Cardiac ventricle fibroblast (primary cell): ENCODE data around the gene FITM1. TPM values are rescaled to one million over a fixed set of nuclear protein-coding genes. Genes with fewer than 3 reads are reported as not detected.

Experiments used
- total RNA-seq: library from RNA; depleted of rRNA; stranded (reverse); fragments of >200 nt; gene quantifications from 2 replicates; pipeline ENCODE4 v1.2.3, GENCODE V29; 2015

Gene FITM1
- 0.20 TPM in 1 of 2 replicates, not detected in the other for total RNA-seq

GRCh38 chr14:24130380-24130716 lies at the start of gene FITM1:
TSS of gene FITM1 (plus strand) at chr14:24130659. CDS start at chr14:24131564, 905 bp downstream.

GRCh38 chr14:24093901-24094840 lies 36.3 kb upstream of the FITM1 start, which contains the start of gene PCK2:
TSS of gene PCK2 (plus strand) at chr14:24094311. CDS start at chr14:24094406, 95 bp downstream.

DNA sequence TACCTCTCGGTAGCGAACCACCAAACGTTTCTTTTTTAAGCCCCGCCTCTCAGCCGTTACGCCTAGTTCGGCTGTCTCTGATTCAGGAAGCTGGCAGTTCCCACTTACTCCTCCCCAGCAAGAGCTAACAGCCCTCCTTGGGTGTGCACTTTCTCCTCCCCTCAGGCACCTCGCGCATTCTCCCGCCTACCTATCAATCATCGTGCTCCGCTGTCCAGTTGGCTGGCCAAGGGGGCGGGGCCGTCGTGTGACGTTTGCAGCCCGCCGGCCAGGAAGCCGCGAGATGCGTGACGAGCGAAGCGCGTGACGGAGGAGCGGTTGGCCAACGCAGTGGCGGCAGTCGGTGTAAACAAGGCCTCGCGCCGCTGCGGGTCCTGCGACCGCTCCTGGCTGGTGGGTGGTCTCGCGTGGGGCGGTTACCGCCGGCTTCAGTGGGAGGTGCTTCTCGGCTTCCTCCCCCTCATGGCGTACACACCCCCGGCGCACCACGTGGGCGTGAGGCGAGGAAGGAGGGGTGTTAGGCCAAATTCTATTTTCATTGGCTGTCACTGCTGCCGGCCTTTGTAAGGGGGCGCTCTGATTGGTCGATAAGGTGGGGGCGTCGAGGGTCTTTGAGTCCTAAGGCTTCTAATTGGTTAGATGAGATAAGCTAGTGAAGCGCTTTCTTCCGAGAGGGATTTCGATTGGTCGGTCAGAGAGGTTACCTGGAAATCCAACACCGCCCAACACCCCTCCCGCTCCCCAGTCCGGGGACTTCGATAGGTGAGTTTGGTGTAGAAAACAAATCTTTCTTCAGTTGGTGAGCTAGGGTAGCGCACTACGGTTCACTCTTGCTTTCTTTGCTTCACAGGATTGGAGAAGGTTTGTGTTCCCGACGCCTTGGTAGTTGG lies 15.7 kb upstream of the FITM1 start, which contains the start of the genes DCAF11 and NRL:
Gene DCAF11, plus strand, starts transcription at position 246 of the 890 bp plus-strand sequence. CDS start 818 bp downstream, outside the sequence.
Gene NRL, minus strand, starts transcription at position 418 of the 890 bp plus-strand sequence. CDS start 32,101 bp downstream, outside the sequence.

DNA sequence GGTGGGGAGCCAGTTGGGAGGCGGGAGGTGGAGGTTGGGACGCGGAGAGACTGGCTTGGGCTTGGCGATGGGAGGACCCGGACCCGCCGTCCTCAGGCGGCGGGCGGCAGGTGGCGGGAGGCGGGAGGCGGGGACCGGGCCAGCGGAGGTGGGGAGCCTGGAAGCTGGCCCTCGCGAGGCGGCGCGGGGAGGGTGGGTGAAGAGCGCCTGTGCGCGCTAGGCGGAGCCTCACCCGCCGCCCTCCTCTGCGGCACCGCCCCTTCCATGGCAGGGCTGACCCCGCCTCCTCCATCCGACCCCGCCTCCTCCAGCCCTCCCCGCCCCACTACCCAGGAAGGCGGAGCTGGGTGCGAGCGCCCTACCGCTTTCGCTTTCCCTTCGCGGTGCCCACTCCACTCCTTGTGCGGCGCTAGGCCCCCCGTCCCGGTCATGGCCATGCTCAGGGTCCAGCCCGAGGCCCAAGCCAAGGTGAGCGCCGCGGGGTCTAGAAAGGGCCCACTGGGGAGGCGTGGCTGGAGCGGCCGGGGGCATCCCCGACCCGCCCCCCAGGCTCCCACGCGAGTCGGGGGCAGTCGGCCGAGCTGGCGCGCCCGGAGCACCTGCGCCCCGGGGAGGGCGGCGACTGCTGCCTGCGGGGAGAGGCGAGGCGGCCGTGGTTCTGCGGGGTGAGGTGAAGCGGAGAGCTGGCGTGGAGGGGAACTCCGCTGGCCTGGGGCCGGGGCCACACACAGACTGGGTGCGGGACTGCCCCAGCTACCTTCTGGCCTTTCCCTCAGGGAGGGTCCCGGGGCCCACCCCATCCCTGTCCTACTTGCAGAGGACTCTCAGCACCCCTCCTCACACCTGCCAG lies 5.6 kb downstream of the FITM1 start, which contains the start of gene PSME1:
Gene PSME1, plus strand, starts transcription at position 361 of the 850 bp plus-strand sequence. Its CDS starts 69 bp downstream, at position 430.

DNA sequence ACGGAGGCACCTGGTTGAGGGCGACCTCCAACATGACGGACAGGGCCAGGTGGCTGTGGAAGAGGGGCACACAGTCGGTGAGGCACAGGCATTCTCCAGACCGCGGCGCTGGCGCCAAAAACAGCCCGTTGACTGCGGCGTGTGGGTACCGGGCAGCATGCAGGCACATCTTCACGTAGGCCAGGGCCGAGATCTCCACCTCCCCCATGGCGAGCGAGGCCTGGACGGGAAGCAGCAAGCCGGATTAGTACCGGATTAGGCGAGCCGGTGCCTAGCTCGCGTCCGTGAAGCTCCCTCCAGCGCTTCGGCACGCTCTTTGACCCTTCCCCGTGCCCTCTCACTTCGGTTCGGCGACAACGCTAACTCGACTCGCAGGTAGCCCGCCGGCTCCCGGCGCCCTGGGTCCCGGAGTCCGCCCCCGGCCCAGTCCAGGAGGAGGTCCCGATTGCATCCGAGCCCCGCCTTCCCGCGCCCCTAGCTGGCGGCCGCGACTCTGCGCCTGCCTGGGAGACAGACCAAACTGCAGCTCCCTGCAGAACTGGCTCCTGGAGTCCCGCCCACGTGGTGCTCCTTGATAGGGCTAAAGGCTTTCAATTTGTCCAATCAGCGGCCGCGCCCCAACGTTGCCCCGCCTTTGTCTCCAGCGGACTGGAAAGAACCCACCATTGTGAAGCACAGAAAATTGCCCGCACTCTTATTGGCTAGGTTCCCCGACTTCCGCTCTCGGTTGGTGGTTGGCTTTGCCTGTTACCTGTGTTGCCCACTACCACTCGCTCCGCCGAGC lies 10.8 kb downstream of the FITM1 start, which contains the start of gene EMC9:
Gene EMC9, minus strand, starts transcription at position 495 of the 784 bp plus-strand sequence. Its CDS starts 287 bp downstream, at position 208.

DNA sequence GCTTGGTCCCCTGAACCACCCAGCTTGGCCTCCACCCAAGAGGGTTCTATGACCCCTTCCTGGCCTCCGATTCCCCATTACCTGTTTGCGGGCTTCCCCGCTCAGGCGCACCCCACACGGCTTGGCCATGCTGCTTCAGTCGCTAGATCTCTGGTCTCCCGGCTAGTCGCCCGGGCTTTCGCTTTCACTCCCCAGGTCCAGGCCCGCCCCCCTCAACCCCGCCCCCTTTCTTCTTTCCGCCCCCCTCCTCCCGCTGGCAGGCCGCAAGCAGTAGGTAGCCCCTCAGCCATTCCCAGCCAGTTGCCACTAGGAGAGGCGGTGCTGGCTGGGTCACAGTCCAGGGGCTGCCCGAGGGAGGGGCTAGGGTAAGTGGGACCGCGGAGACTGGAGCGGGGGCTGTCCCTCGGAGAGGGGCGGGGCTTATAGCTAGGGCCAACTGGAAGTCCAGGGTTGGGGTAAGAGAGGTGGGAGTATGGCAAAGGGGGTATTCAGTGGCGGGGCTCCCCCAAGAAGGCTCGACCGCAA lies 16.1 kb downstream of the FITM1 start, which contains the start of gene PSME2:
Gene PSME2, minus strand, starts transcription at position 158 of the 525 bp plus-strand sequence. Its CDS starts 29 bp downstream, at position 129.

GRCh38 chr14:24146978-24147760 lies 16.7 kb downstream of the FITM1 start, which contains the start of gene RNF31:
TSS of gene RNF31 (plus strand) at chr14:24147498. CDS start at chr14:24147699, 201 bp downstream.

GRCh38 chr14:24160850-24161804 lies 30.7 kb downstream of the FITM1 start, which contains the start of gene IRF9:
TSS of gene IRF9 (plus strand) at chr14:24161265. CDS start at chr14:24162145, 880 bp downstream.

DNA sequence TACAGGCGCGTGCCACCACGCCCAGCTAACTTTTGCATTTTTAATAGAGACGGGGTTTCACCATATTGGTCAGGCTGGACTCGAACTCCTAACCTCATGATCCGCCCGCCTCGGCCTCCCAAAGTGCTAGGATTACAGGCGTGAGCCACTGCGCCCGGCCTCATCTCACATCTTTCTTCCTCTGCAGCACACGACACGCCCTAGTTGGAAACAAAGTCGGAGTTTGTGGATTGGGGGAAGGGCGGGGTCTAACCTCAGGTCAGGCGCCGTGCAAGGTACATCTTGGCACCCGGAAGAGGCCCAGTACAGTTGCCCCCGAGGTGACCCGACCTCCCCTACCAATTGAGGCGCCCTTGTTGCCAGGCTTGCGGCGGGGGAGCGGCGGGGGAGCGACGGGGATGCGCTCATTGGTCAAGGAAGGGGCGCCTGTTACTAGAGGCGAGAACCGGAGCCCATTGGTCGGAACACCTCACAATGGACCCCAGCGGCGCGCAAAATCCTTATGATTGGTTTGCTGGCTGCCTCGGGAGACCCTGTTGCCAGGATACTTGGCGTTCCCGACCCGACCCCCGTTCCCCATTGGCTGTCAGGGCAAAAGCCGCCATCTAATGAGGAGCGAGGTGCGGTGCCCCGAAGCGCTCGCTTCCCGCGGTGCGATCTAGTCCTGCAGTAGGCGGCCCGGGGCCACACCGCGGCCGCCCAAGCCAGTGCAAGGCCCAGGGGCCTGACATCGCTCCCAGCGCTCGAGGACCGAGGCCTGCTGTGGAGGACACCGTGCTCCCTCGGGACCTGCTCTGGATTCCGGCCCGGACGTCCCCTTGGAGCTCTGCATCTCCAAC lies 41.2 kb downstream of the FITM1 start, which contains the start of gene REC8:
Gene REC8, plus strand, starts transcription at position 659 of the 839 bp plus-strand sequence. CDS start 473 bp downstream, outside the sequence.

Other genes with a start within 250 kb of the FITM1 start
- 46.2 and 53.2 TPM in 2 replicates for gene DHRS4, start 176.9 kb upstream of the FITM1 start, total RNA-seq
- gene DHRS4L2, start 141.7 kb upstream of the FITM1 start, total RNA-seq, result 8.2 and 13.2 TPM in 2 replicates
- not detected in 2 replicates for gene CARMIL3, start 78.7 kb upstream of the FITM1 start, total RNA-seq
- gene CPNE6, start 59.1 kb upstream of the FITM1 start, total RNA-seq, result not detected in 2 replicates
- gene PCK2, start 36.3 kb upstream of the FITM1 start, total RNA-seq, result 8.2 and 11.6 TPM in 2 replicates
- 41.8 and 49.5 TPM in 2 replicates for gene DCAF11, start 15.9 kb upstream of the FITM1 start, total RNA-seq
- 0.73 and 0.75 TPM in 2 replicates for gene NRL, start 15.7 kb upstream of the FITM1 start, total RNA-seq
- 123 and 136 TPM in 2 replicates for gene PSME1, start 5.5 kb downstream of the FITM1 start, total RNA-seq
- 8.3 and 10.2 TPM in 2 replicates for gene EMC9, start 10.9 kb downstream of the FITM1 start, total RNA-seq
- 52.9 and 82.8 TPM in 2 replicates for gene PSME2, start 16.0 kb downstream of the FITM1 start, total RNA-seq
- 50.1 and 66.3 TPM in 2 replicates for gene RNF31, start 16.8 kb downstream of the FITM1 start, total RNA-seq
- 30.3 and 35.5 TPM in 2 replicates for gene IRF9, start 30.6 kb downstream of the FITM1 start, total RNA-seq
- 0.25 and 1.1 TPM in 2 replicates for gene REC8, start 41.4 kb downstream of the FITM1 start, total RNA-seq
- gene IPO4, start 58.2 kb downstream of the FITM1 start, total RNA-seq, result 33.4 and 39.3 TPM in 2 replicates
- gene TM9SF1, start 64.8 kb downstream of the FITM1 start, total RNA-seq, result 73.6 and 75.1 TPM in 2 replicates
- gene TSSK4, start 75.0 kb downstream of the FITM1 start, total RNA-seq, result not detected in 2 replicates
- gene CHMP4A, start 82.8 kb downstream of the FITM1 start, total RNA-seq, result 31.4 and 43.9 TPM in 2 replicates
- 10.2 and 11.2 TPM in 2 replicates for gene MDP1, start 85.4 kb downstream of the FITM1 start, total RNA-seq
- gene NEDD8, start 101.7 kb downstream of the FITM1 start, total RNA-seq, result 96.5 and 125 TPM in 2 replicates
- gene GMPR2, start 102.3 kb downstream of the FITM1 start, total RNA-seq, result 49.8 and 65.4 TPM in 2 replicates
- 22.0 and 32.4 TPM in 2 replicates for gene TINF2, start 112.0 kb downstream of the FITM1 start, total RNA-seq
- gene TGM1, start 132.5 kb downstream of the FITM1 start, total RNA-seq, result 0.06 and 0.73 TPM in 2 replicates
- gene RABGGTA, start 140.9 kb downstream of the FITM1 start, total RNA-seq, result 13.7 and 17.5 TPM in 2 replicates
- 10.7 and 26.9 TPM in 2 replicates for gene DHRS1, start 169.1 kb downstream of the FITM1 start, total RNA-seq
- gene NOP9, start 169.2 kb downstream of the FITM1 start, total RNA-seq, result 9.2 and 9.9 TPM in 2 replicates
- gene CIDEB, start 177.3 kb downstream of the FITM1 start, total RNA-seq, result 1.7 and 1.8 TPM in 2 replicates
- 1.9 and 2.6 TPM in 2 replicates for gene LTB4R2, start 179.5 kb downstream of the FITM1 start, total RNA-seq
- 0.59 and 1.1 TPM in 2 replicates for gene LTB4R, start 180.8 kb downstream of the FITM1 start, total RNA-seq
- 0.94 and 2.1 TPM in 2 replicates for gene ADCY4, start 204.4 kb downstream of the FITM1 start, total RNA-seq
- 1.1 and 2.2 TPM in 2 replicates for gene RIPK3, start 209.3 kb downstream of the FITM1 start, total RNA-seq
- gene NFATC4, start 237.5 kb downstream of the FITM1 start, total RNA-seq, result 51.0 and 54.5 TPM in 2 replicates